GM18505 (cell line): Measurements from ENCODE around the gene SH3BGRL2.
"Not testable (repeated sequence)": the region's sequence is repeated elsewhere in the genome, so short reads cannot be mapped to it uniquely, and the experiment has no call there.

Experiments
- ATAC-seq: cut with Tn5 transposase; IDR thresholded peaks from one replicate; pipeline ENCODE4 v1.9.1; 2021; ENCODE audit not compliant: unreplicated experiment
- POLR2A ChIP-seq: IDR thresholded peaks from 4 replicates; pipeline ENCODE4 v1.6.1; 2011; ENCODE audit warnings: borderline replicate concordance; ENCODE audit not compliant: insufficient read depth, insufficient read length; ENCODE audit errors: extremely low read depth

The SH3BGRL2 gene

GRCh38 chr6:79737172-79737571 is 106.0 kb downstream of the SH3BGRL2 start:
- no peak for ATAC-seq
- no peak for TF ChIP-seq POLR2A

- no peak for TF ChIP-seq POLR2A
- ATAC-seq, result no peak
These were observed 110.9 kb downstream of the SH3BGRL2 start for GRCh38 chr6:79742030-79742429.

- ATAC-seq, result not testable (repeated sequence)
These were observed 114.2 kb downstream of the SH3BGRL2 start for GRCh38 chr6:79745282-79745681.

GRCh38 chr6:79746325-79746724 is 115.2 kb downstream of the SH3BGRL2 start:
- ATAC-seq, result not testable (repeated sequence)

GRCh38 chr6:79750806-79751205 is 119.7 kb downstream of the SH3BGRL2 start:
- no peak for TF ChIP-seq POLR2A
- ATAC-seq, result no peak
